HepG2 (cell line): ENCODE measurements around the gene SMURF1.

Experiments
- JUND ChIP-seq: sonication (generic); formaldehyde crosslinking; IDR thresholded peaks from 2 replicates; pipeline ENCODE4 v1.8.0; 2022; ENCODE audit warnings: mild to moderate bottlenecking, missing genetic modification reagents
- SRSF4 ChIP-seq: fragments of 200-400 bp; formaldehyde crosslinking; IDR thresholded peaks from one replicate; pipeline ENCODE4 v1.6.1; 2018; ENCODE audit warnings: mild to moderate bottlenecking, low read depth, low read length, moderate library complexity; ENCODE audit not compliant: poor library complexity, severe bottlenecking
- TCF7 ChIP-seq: sonication (generic); IDR thresholded peaks from 2 replicates; pipeline ENCODE4 v1.6.1; 2016; ENCODE audit warnings: antibody characterized with exemption, low read depth
- TCF7L2 ChIP-seq: IDR thresholded peaks from 2 replicates; pipeline ENCODE4 v1.6.1; 2011; ENCODE audit warnings: mild to moderate bottlenecking, low read depth, low read length, moderate library complexity

GRCh38 chr7:99155211-99155610 is 11.3 kb upstream of the SMURF1 start:
- no peak for TF ChIP-seq TCF7L2
- no peak for TF ChIP-seq JUND (CRISPR knock-in tag)
- TF ChIP-seq TCF7: no peak
- TF ChIP-seq SRSF4: no peak
